HCT116 (cell line): ENCODE measurements around the gene FBXO31. TPM values are rescaled to one million over a fixed set of nuclear protein-coding genes. Genes with fewer than 3 reads are reported as not detected.

Source experiments
- ATAC-seq: fragments of 200-7000 bp; cut with Tn5 transposase; 2 replicates; pipeline ENCODE4 v1.9.1; 2020; ENCODE audit warnings: mild to moderate bottlenecking, moderate library complexity
- BruUV-seq: library from RNA; stranded (reverse); fragments of 400-500 nt; replicated peaks from 2 replicates; lab custom pipeline; 2021; lab: Mats Ljungman, UMichigan
- CTCF ChIA-PET: fragments of 300-600 bp; sonication (Branson Sonifier 250); formaldehyde crosslinking; loops from one replicate; lab custom pipeline; 2021; ENCODE audit warnings: antibody characterized with exemption; lab: Charles Lee
- POLR2A ChIA-PET: fragments of 300-600, 350-600 bp; sonication (Branson Sonifier 250); formaldehyde crosslinking; loops from one replicate; lab custom pipeline; 2021; ENCODE audit warnings: antibody characterized with exemption; lab: Charles Lee
- RAD21 ChIA-PET, 2 experiments: fragments of 300-600 bp; sonication (Branson Sonifier 250); formaldehyde crosslinking; loops; one replicate each; lab custom pipeline; 2023; ENCODE audit warnings: low total read pairs in 2 of 2; ENCODE audit not compliant: uncharacterized antibody in 2 of 2, unreplicated experiment in 2 of 2, low non-redundant PET in 1 of 2; lab: Charles Lee
- DNase-seq: peaks from one replicate; pipeline ENCODE4 v3.0.0-alpha.2; 2010; ENCODE audit warnings: low read depth, low spot score
- H2AFZ ChIP-seq: fragments of 200-600 bp; shearing (Covaris generic), sonication (generic); 2 replicates; pipeline ENCODE4 v1.6.1; 2017; ENCODE audit warnings: low read depth, mixed run types, mixed read lengths, antibody characterized with exemption, low read length; ENCODE audit not compliant: poor library complexity, severe bottlenecking
- H3K27ac ChIP-seq: 2 replicates; pipeline ENCODE4 v1.5.1; 2012; ENCODE audit warnings: low read depth, low read length
- H3K27me3 ChIP-seq: fragments of 200-600 bp; sonication (generic); 2 replicates; pipeline ENCODE4 v1.6.1; 2016; ENCODE audit warnings: mixed run types, low read length, mixed read lengths; ENCODE audit not compliant: insufficient read depth
- H3K36me3 ChIP-seq, 2 experiments: fragments of 200-500 bp in 1 of 2; fragments of 200-600 bp in 1 of 2; sonication (Bioruptor generic) in 1 of 2; sonication (generic) in 1 of 2; 2 replicates each; pipeline versions ENCODE4 v1.5.1 to v1.6.1; 2014 to 2016; ENCODE audit warnings: low read length in 2 of 2, inconsistent platforms in 1 of 2, mixed read lengths in 1 of 2, mixed run types in 1 of 2; ENCODE audit not compliant: insufficient read depth in 2 of 2, control insufficient read depth in 1 of 2
- H3K4me1 ChIP-seq, 2 experiments: fragments of 200-600 bp in 1 of 2; sonication (generic) in 1 of 2; 2 replicates each; pipeline versions ENCODE4 v1.5.1 to v1.6.1; 2012 to 2017; ENCODE audit warnings: low read length in 2 of 2, inconsistent platforms in 1 of 2, mild to moderate bottlenecking in 1 of 2, mixed read lengths in 1 of 2, mixed run types in 1 of 2, moderate library complexity in 1 of 2; ENCODE audit not compliant: insufficient read depth in 2 of 2, control insufficient read depth in 1 of 2
- H3K4me2 ChIP-seq: fragments of 200-600 bp; sonication (generic); 2 replicates; pipeline ENCODE4 v1.6.1; 2017; ENCODE audit warnings: mixed run types, low read length, mixed read lengths
- H3K4me3 ChIP-seq, 2 experiments: fragments of 200-600 bp in 1 of 2; sonication (generic) in 1 of 2; replicated peaks in 1 of 2; 2 replicates each; pipeline ENCODE4 v1.5.1; 2011 to 2016; ENCODE audit warnings: low read length in 2 of 2, control low read depth in 1 of 2, low read depth in 1 of 2, mild to moderate bottlenecking in 1 of 2, mixed read lengths in 1 of 2, mixed run types in 1 of 2
- H3K79me2 ChIP-seq: fragments of 200-600 bp; sonication (generic); 2 replicates; pipeline ENCODE4 v1.6.1; 2017; ENCODE audit warnings: mild to moderate bottlenecking, mixed run types, low read length, moderate library complexity, mixed read lengths; ENCODE audit not compliant: insufficient read depth
- H3K9ac ChIP-seq: fragments of 200-600 bp; sonication (generic); 2 replicates; pipeline ENCODE4 v1.6.1; 2016; ENCODE audit warnings: low read length, mixed read lengths
- H3K9me2 ChIP-seq: fragments of 200-600 bp; sonication (generic), shearing (Covaris generic); 2 replicates; pipeline ENCODE4 v1.6.1; 2017; ENCODE audit warnings: mixed run types, mild to moderate bottlenecking, moderate library complexity; ENCODE audit not compliant: insufficient read depth
- H3K9me3 ChIP-seq, 2 experiments: fragments of 200-500 bp in 1 of 2; fragments of 200-600 bp in 1 of 2; sonication (Bioruptor generic) in 1 of 2; sonication (generic) in 1 of 2; 2 replicates each; pipeline ENCODE4 v1.6.1; 2014 to 2017; ENCODE audit warnings: low read length in 2 of 2, mixed read lengths in 2 of 2, inconsistent platforms in 1 of 2, low read depth in 1 of 2, mild to moderate bottlenecking in 1 of 2, mixed run types in 1 of 2, moderate library complexity in 1 of 2; ENCODE audit not compliant: control insufficient read depth in 1 of 2, insufficient read depth in 1 of 2
- H4K20me1 ChIP-seq: fragments of 200-600 bp; sonication (generic), shearing (Covaris generic); 2 replicates; pipeline ENCODE4 v1.6.1; 2017; ENCODE audit warnings: mixed run types, mild to moderate bottlenecking, moderate library complexity; ENCODE audit not compliant: insufficient read depth
- ATF3 ChIP-seq: IDR thresholded peaks from 2 replicates; pipeline ENCODE4 v1.6.1; 2012
- CEBPB ChIP-seq: IDR thresholded peaks from 2 replicates; pipeline ENCODE4 v1.6.1; 2012; ENCODE audit warnings: low read depth
- ELF1 ChIP-seq: IDR thresholded peaks from 2 replicates; pipeline ENCODE4 v1.6.1; 2012; ENCODE audit warnings: low read depth, borderline replicate concordance
- EZH2 ChIP-seq: fragments of 200-600 bp; sonication (generic); IDR thresholded peaks from 2 replicates; pipeline ENCODE4 v1.6.1; 2017; ENCODE audit warnings: antibody characterized with exemption, mixed run types
- EZH2phosphoT487 ChIP-seq: fragments of 200-600 bp; IDR thresholded peaks from 2 replicates; pipeline ENCODE4 v1.6.1; 2018; ENCODE audit warnings: antibody characterized with exemption, borderline replicate concordance
- JUND ChIP-seq: IDR thresholded peaks from 2 replicates; pipeline ENCODE4 v1.6.1; 2012
- MAX ChIP-seq: IDR thresholded peaks from 2 replicates; pipeline ENCODE4 v1.6.1; 2012
- POLR2A ChIP-seq: IDR thresholded peaks from 2 replicates; pipeline ENCODE4 v1.7.0; 2011; ENCODE audit warnings: borderline replicate concordance; ENCODE audit not compliant: insufficient read depth, insufficient read length; ENCODE audit errors: extremely low read depth
- RAD21 ChIP-seq: IDR thresholded peaks from 2 replicates; pipeline ENCODE4 v1.6.1; 2012; ENCODE audit warnings: low read depth, mild to moderate bottlenecking
- REST ChIP-seq: IDR thresholded peaks from 2 replicates; pipeline ENCODE4 v1.6.1; 2012; ENCODE audit warnings: low read depth
- SIN3A ChIP-seq: IDR thresholded peaks from 2 replicates; pipeline ENCODE4 v1.6.1; 2012; ENCODE audit warnings: low read depth
- SRF ChIP-seq: IDR thresholded peaks from 2 replicates; pipeline ENCODE4 v1.6.1; 2012; ENCODE audit warnings: low read depth
- TCF7L2 ChIP-seq: IDR thresholded peaks from 2 replicates; pipeline ENCODE4 v1.7.0; 2011; ENCODE audit warnings: borderline replicate concordance, inconsistent platforms; ENCODE audit not compliant: insufficient read depth, insufficient read length; ENCODE audit errors: extremely low read depth
- ZBTB33 ChIP-seq: IDR thresholded peaks from 2 replicates; pipeline ENCODE4 v1.6.1; 2011; ENCODE audit warnings: mild to moderate bottlenecking, low read length, moderate library complexity; ENCODE audit not compliant: insufficient replicate concordance; ENCODE audit errors: extremely low read depth
- ZNF274 ChIP-seq: fragments of 200-500 bp; sonication (Bioruptor generic); IDR thresholded peaks from 2 replicates; pipeline ENCODE4 v1.6.1; 2014; ENCODE audit warnings: mild to moderate bottlenecking, low read depth, low read length, inconsistent platforms
- intact Hi-C: fragments of 100-400 bp; cut with micrococcal nuclease; formaldehyde crosslinking; loops from 2 replicates; pipeline ENCODE4 v1.10.0; 2022
- total RNA-seq: library from RNA; stranded (reverse); gene quantifications from one replicate; pipeline ENCODE4 v1.2.1, GENCODE V29; 2021; ENCODE audit not compliant: unreplicated experiment

Gene FBXO31
- total RNA-seq, 1 experiment from 2014 or later = 52.1 TPM

GRCh38 chr16:87331241-87331801 is 52.3 kb downstream of the FBXO31 start:
- Histone ChIP-seq H3K9ac (no peak overlapping the region), H3K4me1 (no peaks in the 10 kb centered on the region), H3K27me3 (no peaks in the 10 kb centered on the region), H3K79me2 (peaks cover 3% of the 10 kb centered on the region; the same call in 1 of the 2 replicates), H4K20me1 (no peaks in the 10 kb centered on the region; the same call in 1 of the 2 replicates), H3K4me3 (no peak overlapping the region), H3K4me2 (no peak overlapping the region), H3K36me3 (peaks cover 25 to 29% of the 10 kb centered on the region in 2 experiments; a peak in 3 of 4 replicates), H3K9me3 (no peaks in the 10 kb centered on the region), H3K27ac (no peak overlapping the region), H3K9me2 (no peaks in the 10 kb centered on the region), H2AFZ (no peak overlapping the region)
- intact Hi-C loops = no loop called here
- ChIA-PET CTCF (no interaction called here), POLR2A (no interaction called here), RAD21 (no interaction called here)
- ATAC-seq (no peak), DNase-seq (no peak)
- TF ChIP-seq RAD21 (no peak), SIN3A (no peak), EZH2phosphoT487 (no peak), ZBTB33 (no peak), EZH2 (no peak), REST (no peak), ELF1 (no peak), CEBPB (no peak), MAX (no peak), SRF (no peak), ATF3 (no peak), POLR2A (no peak), ZNF274 (no peak), JUND (no peak), TCF7L2 (no peak)
- no TSS peak for BruUV-seq
